Measurements from ENCODE around the gene MSMP.

Gene MSMP

DNA sequence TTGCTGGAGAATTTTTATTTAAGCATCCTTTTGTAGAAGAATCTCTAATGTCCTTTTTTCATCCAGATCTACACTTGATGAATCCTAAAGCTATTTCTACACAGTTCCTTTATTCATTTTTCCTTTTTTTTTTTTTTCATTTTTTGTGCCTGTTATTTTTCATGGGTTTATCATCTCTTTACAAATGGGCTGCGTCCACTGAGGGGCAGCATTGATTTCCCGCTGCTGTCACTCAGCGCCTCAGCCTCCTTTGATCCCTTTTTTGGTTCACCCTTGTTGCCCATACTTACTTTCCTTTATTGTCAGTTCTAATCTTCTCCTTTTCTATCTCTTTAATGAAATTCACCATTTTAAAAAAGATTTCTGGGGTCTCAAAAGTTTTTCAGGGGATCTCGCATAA is 5.7 kb upstream of the MSMP start:
- H3K27ac ChIP-seq (ENCODE audit: low read depth, low read length): no peak overlapping the region
- peaks cover 18% of the 10 kb centered on the region for H3F3A ChIP-seq (ENCODE audit: insufficient read depth)
- H3K9me2 ChIP-seq (replicated peaks; ENCODE audit: insufficient read depth, low read length): no peaks in the 10 kb centered on the region
- no peak overlapping the region for H3K9ac ChIP-seq (ENCODE audit: low read length)
- H3K36me3 ChIP-seq (ENCODE audit: low read length): no peaks in the 10 kb centered on the region
- no peak for TF ChIP-seq EZH2phosphoT487 (conservative IDR thresholded peaks at IDR 0.05; ENCODE audit: low read length)
- TF ChIP-seq, protein P1, sequence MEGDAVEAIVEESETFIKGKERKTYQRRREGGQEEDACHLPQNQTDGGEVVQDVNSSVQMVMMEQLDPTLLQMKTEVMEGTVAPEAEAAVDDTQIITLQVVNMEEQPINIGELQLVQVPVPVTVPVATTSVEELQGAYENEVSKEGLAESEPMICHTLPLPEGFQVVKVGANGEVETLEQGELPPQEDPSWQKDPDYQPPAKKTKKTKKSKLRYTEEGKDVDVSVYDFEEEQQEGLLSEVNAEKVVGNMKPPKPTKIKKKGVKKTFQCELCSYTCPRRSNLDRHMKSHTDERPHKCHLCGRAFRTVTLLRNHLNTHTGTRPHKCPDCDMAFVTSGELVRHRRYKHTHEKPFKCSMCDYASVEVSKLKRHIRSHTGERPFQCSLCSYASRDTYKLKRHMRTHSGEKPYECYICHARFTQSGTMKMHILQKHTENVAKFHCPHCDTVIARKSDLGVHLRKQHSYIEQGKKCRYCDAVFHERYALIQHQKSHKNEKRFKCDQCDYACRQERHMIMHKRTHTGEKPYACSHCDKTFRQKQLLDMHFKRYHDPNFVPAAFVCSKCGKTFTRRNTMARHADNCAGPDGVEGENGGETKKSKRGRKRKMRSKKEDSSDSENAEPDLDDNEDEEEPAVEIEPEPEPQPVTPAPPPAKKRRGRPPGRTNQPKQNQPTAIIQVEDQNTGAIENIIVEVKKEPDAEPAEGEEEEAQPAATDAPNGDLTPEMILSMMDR (IDR thresholded peaks at IDR 0.05; ENCODE audit: insufficient read depth, low read length, poor library complexity, severe bottlenecking): no peak
- H3K9me3 ChIP-seq (ENCODE audit: insufficient read depth, low read length): no peaks in the 10 kb centered on the region
- H2AFZ ChIP-seq (ENCODE audit: low read depth, low read length, severe bottlenecking): no peak overlapping the region
- H3K4me3 ChIP-seq (ENCODE audit: insufficient read depth, low read length, poor library complexity, severe bottlenecking): no peak overlapping the region
- H3K79me2 ChIP-seq (ENCODE audit: insufficient read depth, low read length): no peaks in the 10 kb centered on the region
- H3K4me2 ChIP-seq (ENCODE audit: low read depth, low read length, poor library complexity, severe bottlenecking): no peak overlapping the region
- no peaks in the 10 kb centered on the region for H4K20me1 ChIP-seq (ENCODE audit: low read depth, low read length)
- no peaks in the 10 kb centered on the region for H3K27me3 ChIP-seq (ENCODE audit: low read length)

DNA sequence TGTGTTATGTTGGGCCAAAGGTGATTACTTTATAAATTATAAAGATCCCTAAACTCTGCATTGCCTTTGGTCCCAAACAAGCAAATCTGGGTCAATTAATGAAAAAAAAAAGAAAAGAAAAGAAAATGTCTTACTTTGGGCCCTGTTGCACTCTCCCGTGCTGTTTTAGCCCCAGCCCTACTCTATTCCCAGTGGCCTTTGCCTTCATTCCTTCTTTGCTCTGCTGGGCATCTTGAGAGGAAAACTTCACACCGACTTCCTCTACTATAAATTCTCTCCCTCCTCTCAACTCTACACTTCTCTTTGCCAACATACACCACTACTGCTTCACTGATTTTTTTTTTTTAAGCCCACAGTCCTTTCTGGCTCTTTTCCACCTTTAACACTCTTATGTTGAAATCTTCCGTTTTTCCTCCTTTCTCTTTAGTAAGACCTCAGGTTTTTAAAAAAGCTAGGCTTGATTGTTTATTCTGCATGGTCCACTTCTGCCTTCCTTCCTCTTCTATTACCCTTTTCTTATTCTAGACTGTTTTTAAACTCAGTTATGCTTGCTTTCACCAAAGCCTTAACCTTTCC is 4.5 kb upstream of the MSMP start:
- peak overlapping the region; percentile 69 for H3K4me2 ChIP-seq (ENCODE audit: low read depth, low read length, poor library complexity, severe bottlenecking)
- peaks cover 18% of the 10 kb centered on the region for H3F3A ChIP-seq (ENCODE audit: insufficient read depth)
- 0 out of 2 replicates have a peak overlapping the region, but pooled peaks have one; percentile 66 for H3K9ac ChIP-seq (ENCODE audit: low read length)
- no peaks in the 10 kb centered on the region for H4K20me1 ChIP-seq (ENCODE audit: low read depth, low read length)
- H3K27me3 ChIP-seq (ENCODE audit: low read length): no peaks in the 10 kb centered on the region
- H3K79me2 ChIP-seq (ENCODE audit: insufficient read depth, low read length): no peaks in the 10 kb centered on the region
- TF ChIP-seq, protein P1 (IDR thresholded peaks at IDR 0.05; ENCODE audit: insufficient read depth, low read length, poor library complexity, severe bottlenecking): no peak
- TF ChIP-seq EZH2phosphoT487 (conservative IDR thresholded peaks at IDR 0.05; ENCODE audit: low read length): no peak
- peak overlapping the region; percentile 64 for H3K27ac ChIP-seq (ENCODE audit: low read depth, low read length)
- H3K9me2 ChIP-seq (replicated peaks; ENCODE audit: insufficient read depth, low read length): no peaks in the 10 kb centered on the region
- no peaks in the 10 kb centered on the region for H3K9me3 ChIP-seq (ENCODE audit: insufficient read depth, low read length)
- no peak overlapping the region for H3K4me3 ChIP-seq (ENCODE audit: insufficient read depth, low read length, poor library complexity, severe bottlenecking)
- H2AFZ ChIP-seq (ENCODE audit: low read depth, low read length, severe bottlenecking): no peak overlapping the region
- no peaks in the 10 kb centered on the region for H3K36me3 ChIP-seq (ENCODE audit: low read length)

DNA sequence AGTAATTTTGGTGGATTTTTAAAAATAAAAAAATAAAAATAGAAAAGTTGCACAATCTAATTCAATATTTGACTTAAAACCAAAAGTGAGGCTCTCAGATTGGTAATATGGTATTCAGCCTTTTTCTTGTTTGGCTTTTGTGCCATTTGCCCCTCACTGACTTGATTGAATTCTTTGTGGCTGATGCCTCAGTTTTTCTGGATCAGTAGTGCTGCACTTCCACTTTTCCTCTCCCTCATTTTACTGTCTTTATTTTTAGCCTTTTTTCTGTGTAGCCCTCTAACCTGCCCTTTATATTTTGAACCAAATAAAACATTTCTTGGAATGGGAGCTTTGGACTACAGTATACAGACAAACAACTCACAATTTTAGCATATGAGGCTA is 3.8 kb upstream of the MSMP start:
- Histone ChIP-seq H3K4me2 (ENCODE audit: low read depth, low read length, poor library complexity, severe bottlenecking) (peak overlapping the region; percentile 69), H3K27me3 (ENCODE audit: low read length) (no peaks in the 10 kb centered on the region), H3K27ac (ENCODE audit: low read depth, low read length) (peak overlapping the region; percentile 64), H3K4me3 (ENCODE audit: insufficient read depth, low read length, poor library complexity, severe bottlenecking) (no peak overlapping the region), H2AFZ (ENCODE audit: low read depth, low read length, severe bottlenecking) (no peak overlapping the region), H3K9me3 (ENCODE audit: insufficient read depth, low read length) (no peaks in the 10 kb centered on the region), H3K36me3 (ENCODE audit: low read length) (no peaks in the 10 kb centered on the region), H3K79me2 (ENCODE audit: insufficient read depth, low read length) (no peaks in the 10 kb centered on the region), H3F3A (ENCODE audit: insufficient read depth) (peaks cover 18% of the 10 kb centered on the region), H4K20me1 (ENCODE audit: low read depth, low read length) (no peaks in the 10 kb centered on the region), H3K9me2 (replicated peaks; ENCODE audit: insufficient read depth, low read length) (no peaks in the 10 kb centered on the region), H3K9ac (ENCODE audit: low read length) (peak overlapping the region; percentile 66)
- TF ChIP-seq EZH2phosphoT487 (conservative IDR thresholded peaks at IDR 0.05; ENCODE audit: low read length): no peak
- TF ChIP-seq, protein P1 (IDR thresholded peaks at IDR 0.05; ENCODE audit: insufficient read depth, low read length, poor library complexity, severe bottlenecking): no peak
